ENCODE data around the gene SPATA20.

GRCh38 chr17:50506298-50506697 lies 40.7 kb upstream of the SPATA20 start:
- no peak for TF ChIP-seq POLR2A (IDR thresholded peaks at IDR 0.05)
- TF ChIP-seq CTCF (IDR thresholded peaks at IDR 0.05) = no peak
- TF ChIP-seq POLR2AphosphoS5 (IDR thresholded peaks at IDR 0.05) = no peak
